Neural progenitor cell (in vitro differentiated cells): ENCODE results near the gene PAM16. TPM values are rescaled to one million over a fixed set of nuclear protein-coding genes. Genes with fewer than 3 reads are reported as not detected.

Experiments
- DNase-seq: peaks from one replicate; pipeline ENCODE4 v3.0.0-alpha.2; 2016; ENCODE audit warnings: low spot score
- H2AFZ ChIP-seq: fragments of 200-600 bp; sonication (generic); replicated peaks from 2 replicates; pipeline ENCODE4 v1.6.1; 2016; ENCODE audit warnings: antibody characterized with exemption
- H3F3A ChIP-seq: fragments of 200-600 bp; sonication (generic); 2 replicates; pipeline ENCODE4 v1.6.1; 2016; ENCODE audit warnings: antibody characterized with exemption, low read depth
- H3K27ac ChIP-seq: fragments of 200-600 bp; sonication (generic); 2 replicates; pipeline ENCODE4 v1.5.1; 2016; ENCODE audit warnings: mild to moderate bottlenecking
- H3K27me3 ChIP-seq: fragments of 200-600 bp; sonication (generic); 2 replicates; pipeline ENCODE4 v1.6.1; 2016; ENCODE audit warnings: mild to moderate bottlenecking, moderate library complexity
- H3K36me3 ChIP-seq: fragments of 200-600 bp; sonication (generic); 2 replicates; pipeline ENCODE4 v1.5.1; 2016
- H3K4me1 ChIP-seq: fragments of 200-600 bp; sonication (generic); 2 replicates; pipeline ENCODE4 v1.6.1; 2016; ENCODE audit warnings: mixed run types
- H3K4me2 ChIP-seq: fragments of 200-600 bp; sonication (generic); 2 replicates; pipeline ENCODE4 v1.6.1; 2016
- H3K4me3 ChIP-seq: fragments of 200-600 bp; sonication (generic); 2 replicates; pipeline ENCODE4 v1.5.1; 2016
- H3K79me2 ChIP-seq: fragments of 200-600 bp; sonication (generic); 2 replicates; pipeline ENCODE4 v1.6.1; 2016; ENCODE audit warnings: low read depth
- H3K9ac ChIP-seq: fragments of 200-600 bp; sonication (generic); 2 replicates; pipeline ENCODE4 v1.6.1; 2016
- H3K9me3 ChIP-seq: fragments of 200-600 bp; sonication (generic); 2 replicates; pipeline ENCODE4 v1.5.1; 2016; ENCODE audit warnings: low read depth
- H4K20me1 ChIP-seq: fragments of 200-600 bp; sonication (generic); 2 replicates; pipeline ENCODE4 v1.6.1; 2016; ENCODE audit warnings: low read depth
- H3K27ac Mint-ChIP-seq: 3 replicates; pipeline ENCODE4 v1.8.0; 2021; ENCODE audit warnings: mixed read lengths
- H3K27me3 Mint-ChIP-seq: 2 replicates; pipeline ENCODE4 v1.8.0; 2022; ENCODE audit warnings: low read depth, mild to moderate bottlenecking, inconsistent platforms, moderate library complexity, mixed read lengths; ENCODE audit not compliant: insufficient read depth
- H3K36me3 Mint-ChIP-seq: 3 replicates; pipeline ENCODE4 v1.8.0; 2021; ENCODE audit warnings: mixed read lengths
- H3K4me1 Mint-ChIP-seq: 3 replicates; pipeline ENCODE4 v1.8.0; 2021; ENCODE audit warnings: mixed read lengths
- H3K4me3 Mint-ChIP-seq: 3 replicates; pipeline ENCODE4 v1.8.0; 2021; ENCODE audit warnings: mild to moderate bottlenecking, moderate library complexity, mixed read lengths
- H3K9me3 Mint-ChIP-seq: 3 replicates; pipeline ENCODE4 v1.8.0; 2020; ENCODE audit warnings: mixed read lengths
- EZH2 ChIP-seq: fragments of 200-600 bp; sonication (generic); IDR thresholded peaks from 2 replicates; pipeline ENCODE4 v1.6.1; 2017; ENCODE audit warnings: antibody characterized with exemption, mild to moderate bottlenecking, moderate library complexity
- EZH2phosphoT487 ChIP-seq: fragments of 200-600 bp; sonication (generic); IDR thresholded peaks from 2 replicates; pipeline ENCODE4 v1.6.1; 2017; ENCODE audit warnings: antibody characterized with exemption
- total RNA-seq: library from RNA; depleted of rRNA; stranded (reverse); fragments of >200 nt; gene quantifications from 2 replicates; pipeline ENCODE4 v1.2.3, GENCODE V29; 2015; ENCODE audit warnings: low replicate concordance
- TF ChIP-seq, protein P1 (sequence below): fragments of 200-600 bp; sonication (generic); IDR thresholded peaks from 2 replicates; pipeline ENCODE4 v1.5.1; 2017; ENCODE audit warnings: antibody characterized with exemption, mild to moderate bottlenecking

The PAM16 gene
- total RNA-seq, 1 donor from 2014 or later = 17.0 TPM

DNA sequence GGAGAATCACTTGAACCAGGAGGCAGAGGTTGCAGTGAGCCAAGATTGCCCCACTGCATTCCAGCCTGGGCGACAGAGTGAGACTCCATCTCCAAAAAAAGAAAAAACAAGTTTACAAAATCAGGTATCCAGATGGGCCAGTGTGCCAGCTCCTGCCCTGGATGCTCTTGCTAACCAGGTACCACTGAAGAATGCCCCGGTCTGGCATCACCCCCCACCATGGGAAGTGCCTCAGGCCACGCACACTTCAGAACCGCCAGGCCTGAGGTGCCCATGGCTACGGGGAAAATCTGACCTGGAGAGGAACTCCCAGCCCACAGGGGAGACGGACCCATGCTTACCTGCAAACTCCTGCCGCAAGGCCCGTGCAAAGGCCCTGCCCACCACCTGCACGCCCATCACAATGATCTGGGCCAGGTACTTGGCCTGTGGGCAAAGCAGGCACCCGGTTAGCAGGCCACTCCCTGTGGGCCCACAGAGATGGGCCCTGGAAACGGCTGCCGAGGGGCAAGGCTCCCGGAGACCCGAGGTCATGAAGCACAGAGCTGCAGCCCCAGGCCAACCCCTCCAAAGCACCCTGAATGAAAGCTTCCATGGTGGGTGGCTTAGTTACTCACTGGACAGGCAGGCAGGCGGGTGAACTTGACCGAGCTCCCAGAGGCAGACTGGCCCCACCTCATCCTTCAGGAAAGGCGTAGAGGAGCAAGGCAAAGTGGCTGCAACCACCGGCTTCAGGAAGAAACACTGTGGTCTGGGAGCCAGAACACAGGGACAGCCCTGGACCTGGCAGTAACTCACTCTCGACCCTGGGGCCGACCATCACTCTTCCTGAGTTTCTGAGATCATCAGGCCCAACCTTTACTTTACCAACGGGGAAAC, 8.0 kb downstream of the PAM16 start:
- H4K20me1 ChIP-seq = peaks cover 12% of the 10 kb centered on the region
- H3K36me3 Mint-ChIP-seq = peaks cover 13% of the 10 kb centered on the region
- peak overlapping the region; percentile 83 for H3K27ac Mint-ChIP-seq

DNA sequence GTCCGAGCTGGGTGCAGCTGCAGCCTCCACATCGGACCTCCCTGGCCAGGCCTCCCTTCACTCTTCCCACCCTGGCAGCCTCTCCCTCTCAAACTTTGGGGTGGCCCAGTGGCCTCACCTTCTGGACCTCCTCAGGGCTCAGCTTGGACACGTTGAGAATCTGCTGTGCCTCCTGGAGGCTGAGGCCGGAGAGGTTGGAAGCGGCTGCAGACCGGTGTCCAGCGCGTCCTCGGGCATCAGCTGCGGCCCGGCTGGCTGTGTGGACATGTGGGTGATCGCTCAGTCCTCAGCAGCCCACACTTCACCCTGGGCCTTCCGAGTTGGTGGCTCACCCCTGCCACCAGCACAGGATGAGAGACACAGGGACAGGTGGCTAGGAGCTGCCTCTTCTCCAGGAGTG, 9.9 kb downstream of the PAM16 start:
- peaks cover 5% of the 10 kb centered on the region for H3F3A ChIP-seq
- no peak for TF ChIP-seq EZH2
- H3K27ac ChIP-seq = no peak overlapping the region
- no peaks in the 10 kb centered on the region for H3K27me3 ChIP-seq
- H3K36me3 ChIP-seq = no peaks in the 10 kb centered on the region
- Mint-ChIP-seq H3K9me3 (peaks cover 4% of the 10 kb centered on the region), H3K27me3 (peaks cover 15% of the 10 kb centered on the region), H3K4me1 (no peaks in the 10 kb centered on the region), H3K36me3 (peaks cover 13% of the 10 kb centered on the region), H3K4me3 (no peak overlapping the region), H3K27ac (no peak overlapping the region)
- no peak for DNase-seq
- no peak overlapping the region for H2AFZ ChIP-seq
- H3K4me1 ChIP-seq = no peaks in the 10 kb centered on the region
- H3K79me2 ChIP-seq = peaks cover 34% of the 10 kb centered on the region
- no peak overlapping the region for H3K4me3 ChIP-seq
- H3K4me2 ChIP-seq = no peak overlapping the region
- H3K9me3 ChIP-seq = no peaks in the 10 kb centered on the region
- no peak overlapping the region for H3K9ac ChIP-seq
- H4K20me1 ChIP-seq = peaks cover 5% of the 10 kb centered on the region

More for the DNA sequence above, 8.0 kb downstream of the PAM16 start:
- H3K9me3 ChIP-seq = no peaks in the 10 kb centered on the region
- Mint-ChIP-seq H3K9me3 (peaks cover 4% of the 10 kb centered on the region), H3K27me3 (peaks cover 15% of the 10 kb centered on the region), H3K4me1 (peaks cover 3% of the 10 kb centered on the region), H3K4me3 (no peak overlapping the region)
- TF ChIP-seq EZH2 (no peak), EZH2phosphoT487 (no peak)
- TF ChIP-seq, protein P1, sequence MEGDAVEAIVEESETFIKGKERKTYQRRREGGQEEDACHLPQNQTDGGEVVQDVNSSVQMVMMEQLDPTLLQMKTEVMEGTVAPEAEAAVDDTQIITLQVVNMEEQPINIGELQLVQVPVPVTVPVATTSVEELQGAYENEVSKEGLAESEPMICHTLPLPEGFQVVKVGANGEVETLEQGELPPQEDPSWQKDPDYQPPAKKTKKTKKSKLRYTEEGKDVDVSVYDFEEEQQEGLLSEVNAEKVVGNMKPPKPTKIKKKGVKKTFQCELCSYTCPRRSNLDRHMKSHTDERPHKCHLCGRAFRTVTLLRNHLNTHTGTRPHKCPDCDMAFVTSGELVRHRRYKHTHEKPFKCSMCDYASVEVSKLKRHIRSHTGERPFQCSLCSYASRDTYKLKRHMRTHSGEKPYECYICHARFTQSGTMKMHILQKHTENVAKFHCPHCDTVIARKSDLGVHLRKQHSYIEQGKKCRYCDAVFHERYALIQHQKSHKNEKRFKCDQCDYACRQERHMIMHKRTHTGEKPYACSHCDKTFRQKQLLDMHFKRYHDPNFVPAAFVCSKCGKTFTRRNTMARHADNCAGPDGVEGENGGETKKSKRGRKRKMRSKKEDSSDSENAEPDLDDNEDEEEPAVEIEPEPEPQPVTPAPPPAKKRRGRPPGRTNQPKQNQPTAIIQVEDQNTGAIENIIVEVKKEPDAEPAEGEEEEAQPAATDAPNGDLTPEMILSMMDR = no peak
- no peak for DNase-seq
- H3K4me1 ChIP-seq = no peaks in the 10 kb centered on the region
- no peaks in the 10 kb centered on the region for H3K36me3 ChIP-seq
- H3K9ac ChIP-seq = no peak overlapping the region
- H3K4me2 ChIP-seq = no peak overlapping the region
- no peak overlapping the region for H3K27ac ChIP-seq
- H3K4me3 ChIP-seq = no peak overlapping the region
- H3K27me3 ChIP-seq = no peaks in the 10 kb centered on the region
- H3K79me2 ChIP-seq = peaks cover 51% of the 10 kb centered on the region
- H3F3A ChIP-seq = peaks cover 5% of the 10 kb centered on the region
- no peak overlapping the region for H2AFZ ChIP-seq

DNA sequence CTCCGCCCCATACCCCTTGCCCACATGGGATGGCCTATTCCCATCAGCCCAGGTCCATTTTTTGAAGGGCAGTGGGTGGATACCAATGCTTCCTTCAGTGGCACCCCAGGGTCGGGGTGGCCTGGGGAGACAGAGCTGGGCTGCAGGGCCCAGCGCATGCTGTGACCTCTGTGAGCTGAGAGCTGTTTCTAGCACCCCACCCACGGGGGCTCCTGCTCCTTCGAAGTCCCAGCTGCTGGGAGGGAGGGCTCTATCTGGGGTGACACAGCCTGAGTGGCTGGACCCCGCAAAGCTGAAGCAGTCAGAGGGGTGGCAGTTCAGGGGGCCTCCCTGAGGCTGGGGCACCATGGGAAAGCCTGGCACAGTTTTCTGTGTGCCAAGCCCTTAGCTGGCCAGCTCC, 10.7 kb downstream of the PAM16 start:
- Mint-ChIP-seq H3K27ac (no peak overlapping the region), H3K4me3 (no peak overlapping the region), H3K9me3 (peaks cover 4% of the 10 kb centered on the region), H3K36me3 (peaks cover 17% of the 10 kb centered on the region), H3K4me1 (peaks cover 3% of the 10 kb centered on the region), H3K27me3 (peaks cover 15% of the 10 kb centered on the region)
- DNase-seq = no peak
- peaks cover 26% of the 10 kb centered on the region for H3K79me2 ChIP-seq
- H3K4me2 ChIP-seq = no peak overlapping the region
- no peaks in the 10 kb centered on the region for H3K36me3 ChIP-seq
- H3K4me3 ChIP-seq = no peak overlapping the region
- H3K27me3 ChIP-seq = no peaks in the 10 kb centered on the region
- no peaks in the 10 kb centered on the region for H3K4me1 ChIP-seq
- no peaks in the 10 kb centered on the region for H3K9me3 ChIP-seq
- H2AFZ ChIP-seq = no peak overlapping the region
- no peak overlapping the region for H3K27ac ChIP-seq
- TF ChIP-seq EZH2 = no peak
- peaks cover 5% of the 10 kb centered on the region for H3F3A ChIP-seq
- H4K20me1 ChIP-seq = peaks cover 9% of the 10 kb centered on the region
- no peak overlapping the region for H3K9ac ChIP-seq

DNA sequence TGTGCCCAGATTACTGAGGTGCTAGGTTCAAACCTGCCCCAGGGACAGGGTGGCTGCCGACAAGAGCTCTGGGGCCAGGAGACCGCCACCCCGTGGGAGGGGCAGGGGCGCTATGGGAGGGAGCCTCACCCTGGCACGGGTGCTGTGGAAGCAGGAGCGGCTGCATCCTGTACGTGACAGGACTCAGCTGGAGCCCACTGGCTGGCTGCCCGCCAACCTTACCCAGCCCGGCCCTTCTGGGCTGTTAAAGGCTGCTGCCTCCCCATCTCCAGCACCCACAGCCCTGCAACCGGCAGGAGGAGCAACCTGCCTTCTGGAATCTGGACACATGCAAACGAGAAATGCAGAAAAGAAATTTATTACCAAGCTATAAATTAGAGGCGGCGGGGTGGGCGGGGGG, 11.2 kb downstream of the PAM16 start:
- Histone ChIP-seq H3K27me3 (no peaks in the 10 kb centered on the region), H3K79me2 (peaks cover 22% of the 10 kb centered on the region), H3K36me3 (no peaks in the 10 kb centered on the region), H3K4me3 (no peak overlapping the region), H3K4me2 (no peak overlapping the region), H3F3A (peaks cover 3% of the 10 kb centered on the region), H3K9me3 (no peaks in the 10 kb centered on the region), H3K9ac (no peak overlapping the region), H4K20me1 (peaks cover 9% of the 10 kb centered on the region), H3K27ac (no peak overlapping the region), H3K4me1 (no peaks in the 10 kb centered on the region), H2AFZ (no peak overlapping the region)
- TF ChIP-seq EZH2phosphoT487 (no peak), EZH2 (no peak)
- TF ChIP-seq, protein P1 = no peak
- peaks cover 14% of the 10 kb centered on the region for H3K27me3 Mint-ChIP-seq
- peaks cover 14% of the 10 kb centered on the region for H3K36me3 Mint-ChIP-seq
- H3K9me3 Mint-ChIP-seq = peaks cover 4% of the 10 kb centered on the region
- H3K27ac Mint-ChIP-seq = no peak overlapping the region
- DNase-seq = no peak
- H3K4me1 Mint-ChIP-seq = peaks cover 3% of the 10 kb centered on the region
- no peak overlapping the region for H3K4me3 Mint-ChIP-seq
